VCaP (cell line): ENCODE results near the gene TEX12.
A peak's percentile ranks its signal among the peaks of the same experiment; 100 is the strongest.

ENCODE experiments used
- H3K27ac ChIP-seq: fragments of 450-650 bp; 2 replicates; pipeline ENCODE4 v1.5.1; 2017
- CTCF ChIP-seq: fragments of 450-650 bp; conservative IDR thresholded peaks from 2 replicates; pipeline ENCODE4 v1.5.1; 2017; ENCODE audit warnings: mild to moderate bottlenecking, moderate library complexity

Gene TEX12

GRCh38 chr11:112166562-112166961, 610 bp upstream of the TEX12 start:
- H3K27ac ChIP-seq, result no peak overlapping the region

GRCh38 chr11:112172362-112172994, 5.3 kb downstream of the TEX12 start:
- no peak overlapping the region for H3K27ac ChIP-seq
- no peak for TF ChIP-seq CTCF

More at GRCh38 chr11:112166562-112166961, 610 bp upstream of the TEX12 start:
- no peak for TF ChIP-seq CTCF

- H3K27ac ChIP-seq, result no peak overlapping the region
- no peak for TF ChIP-seq CTCF
Measured at GRCh38 chr11:112173152-112173551, 6.0 kb downstream of the TEX12 start.

GRCh38 chr11:112174789-112175598, 7.8 kb downstream of the TEX12 start, which contains the start of gene BCO2:
BCO2 (plus strand) TSS chr11:112175512; CDS start chr11:112175602, 90 bp downstream.
- peak; percentile 92 for TF ChIP-seq CTCF
- no peak within 1 kb of the TSS for H3K27ac ChIP-seq

GRCh38 chr11:112175599-112175952, 8.4 kb downstream of the TEX12 start:
- TF ChIP-seq CTCF, result no peak
- no peak overlapping the region for H3K27ac ChIP-seq

- no peak overlapping the region for H3K27ac ChIP-seq
- TF ChIP-seq CTCF, result no peak
Measured at GRCh38 chr11:112176077-112176476, 8.9 kb downstream of the TEX12 start.

GRCh38 chr11:112177589-112177988, 10.4 kb downstream of the TEX12 start:
- no peak overlapping the region for H3K27ac ChIP-seq
- TF ChIP-seq CTCF, result no peak
